Adrenal gland (tissue), 5 donors: ENCODE measurements around the gene ACRBP.

Experiments used
- POLR2A ChIP-seq, 2 donors: fragments of 450-650 bp; IDR thresholded peaks; one replicate each; pipeline ENCODE4 v1.6.1; 2017; ENCODE audit warnings: antibody characterized with exemption in 2 of 2, mild to moderate bottlenecking in 2 of 2, moderate library complexity in 1 of 2
- TF ChIP-seq, protein P1 (sequence below), 6 experiments: fragments of 450-650 bp in 4 of 6; fragments of 200-600 bp in 2 of 6; sonication (generic) in 1 of 6; IDR thresholded peaks; 1 replicate in 5 of 6; 2 replicates in 1 of 6; pipeline versions ENCODE4 v1.5.1 to v1.8.0; 2016 to 2021; ENCODE audit warnings: antibody characterized with exemption in 6 of 6, mild to moderate bottlenecking in 2 of 6, moderate library complexity in 1 of 6
- donor health status: DM: no; HTN: no; CAD: no.

DNA sequence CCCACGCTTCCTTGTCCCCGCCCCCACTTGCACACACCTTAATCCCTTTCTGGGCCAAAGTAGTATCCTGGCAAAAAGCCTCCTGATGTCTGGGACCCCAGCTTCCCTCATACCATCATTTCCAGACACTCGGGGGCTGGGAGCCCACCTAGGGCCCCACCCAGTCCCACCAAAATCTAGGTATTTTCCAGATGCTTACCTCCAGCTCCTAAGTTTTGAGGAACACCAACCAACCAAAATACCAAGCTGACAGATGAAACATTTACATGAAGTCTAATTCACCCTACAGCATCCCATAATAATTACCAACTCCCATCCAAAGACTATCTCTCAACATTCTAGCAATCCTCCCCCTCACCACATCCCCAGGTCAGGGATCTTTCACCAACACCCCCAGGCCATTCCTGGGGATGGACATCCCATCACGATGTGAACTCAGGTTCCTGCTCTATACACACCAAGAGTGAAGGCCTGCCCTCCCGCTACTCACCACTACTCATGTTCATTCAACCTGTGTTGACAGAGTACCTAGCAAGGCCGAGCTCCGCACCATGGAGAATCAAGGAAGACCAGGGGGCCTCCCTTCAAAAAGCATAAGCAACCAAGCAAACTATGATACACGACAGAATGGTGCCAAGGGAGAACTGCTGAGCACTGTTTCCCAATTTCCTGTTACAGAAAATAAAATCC, 38.5 kb downstream of the ACRBP start:
- TF ChIP-seq, protein P1, sequence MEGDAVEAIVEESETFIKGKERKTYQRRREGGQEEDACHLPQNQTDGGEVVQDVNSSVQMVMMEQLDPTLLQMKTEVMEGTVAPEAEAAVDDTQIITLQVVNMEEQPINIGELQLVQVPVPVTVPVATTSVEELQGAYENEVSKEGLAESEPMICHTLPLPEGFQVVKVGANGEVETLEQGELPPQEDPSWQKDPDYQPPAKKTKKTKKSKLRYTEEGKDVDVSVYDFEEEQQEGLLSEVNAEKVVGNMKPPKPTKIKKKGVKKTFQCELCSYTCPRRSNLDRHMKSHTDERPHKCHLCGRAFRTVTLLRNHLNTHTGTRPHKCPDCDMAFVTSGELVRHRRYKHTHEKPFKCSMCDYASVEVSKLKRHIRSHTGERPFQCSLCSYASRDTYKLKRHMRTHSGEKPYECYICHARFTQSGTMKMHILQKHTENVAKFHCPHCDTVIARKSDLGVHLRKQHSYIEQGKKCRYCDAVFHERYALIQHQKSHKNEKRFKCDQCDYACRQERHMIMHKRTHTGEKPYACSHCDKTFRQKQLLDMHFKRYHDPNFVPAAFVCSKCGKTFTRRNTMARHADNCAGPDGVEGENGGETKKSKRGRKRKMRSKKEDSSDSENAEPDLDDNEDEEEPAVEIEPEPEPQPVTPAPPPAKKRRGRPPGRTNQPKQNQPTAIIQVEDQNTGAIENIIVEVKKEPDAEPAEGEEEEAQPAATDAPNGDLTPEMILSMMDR (IDR thresholded peaks at IDR 0.05): peak in 1 of 6 experiments; percentile 2
- no peak for TF ChIP-seq POLR2A (IDR thresholded peaks at IDR 0.05)
